ENCODE results near the gene IRS1.
"Not testable (repeated sequence)": the region's sequence is repeated elsewhere in the genome, so short reads cannot be mapped to it uniquely, and the experiment has no call there.

IRS1 gene
- total RNA-seq, result 9.9 to 12.9 reads per million in 2 donors

- peak; percentile 52 for DNase-seq
Measured at GRCh38 chr2:226799211-226799975, at the start of gene IRS1. Gene IRS1 (minus strand): TSS chr2:226799820. CDS start chr2:226798738, 1,082 bp downstream.

- no peak for DNase-seq
Measured at GRCh38 chr2:226849349-226849748, 49.7 kb upstream of the IRS1 start.

- DNase-seq, result no peak
Measured at GRCh38 chr2:226847511-226847910, 47.9 kb upstream of the IRS1 start.

GRCh38 chr2:226847090-226847489 is 47.5 kb upstream of the IRS1 start:
- no peak for DNase-seq

GRCh38 chr2:226845386-226846116 is 45.9 kb upstream of the IRS1 start:
- no peak for DNase-seq

- DNase-seq, result not testable (repeated sequence)
Measured at GRCh38 chr2:226843001-226843400, 43.4 kb upstream of the IRS1 start.

GRCh38 chr2:226839951-226840350 is 40.3 kb upstream of the IRS1 start:
- no peak for DNase-seq

- DNase-seq, result no peak
Measured at GRCh38 chr2:226839161-226839560, 39.5 kb upstream of the IRS1 start.

- no peak for DNase-seq
Measured at GRCh38 chr2:226838722-226839121, 39.1 kb upstream of the IRS1 start.

- DNase-seq, result no peak
Measured at GRCh38 chr2:226837787-226838603, 38.4 kb upstream of the IRS1 start.

GRCh38 chr2:226837334-226837733 is 37.7 kb upstream of the IRS1 start:
- no peak for DNase-seq

GRCh38 chr2:226836548-226836885 is 36.9 kb upstream of the IRS1 start:
- no peak for DNase-seq

- DNase-seq, result peak; percentile 91
Measured at GRCh38 chr2:226835796-226836547, 36.4 kb upstream of the IRS1 start, which contains the start of gene RHBDD1. Gene RHBDD1 (plus strand): TSS chr2:226836054. CDS start chr2:226864694, 28,640 bp downstream.

GRCh38 chr2:226835420-226835795 is 35.8 kb upstream of the IRS1 start:
- DNase-seq, result no peak

GRCh38 chr2:226834880-226835279 is 35.3 kb upstream of the IRS1 start:
- DNase-seq, result not testable (repeated sequence)

- DNase-seq, result no peak
Measured at GRCh38 chr2:226832061-226832460, 32.4 kb upstream of the IRS1 start.

GRCh38 chr2:226831266-226831665 is 31.6 kb upstream of the IRS1 start:
- DNase-seq, result no peak

GRCh38 chr2:226829721-226830631 is 30.4 kb upstream of the IRS1 start:
- DNase-seq, result no peak

GRCh38 chr2:226828191-226828590 is 28.6 kb upstream of the IRS1 start:
- no peak for DNase-seq

GRCh38 chr2:226825056-226825455 is 25.4 kb upstream of the IRS1 start:
- no peak for DNase-seq

GRCh38 chr2:226818930-226819329 is 19.3 kb upstream of the IRS1 start:
- no peak for DNase-seq

All from activated gamma-delta T cell (primary cell).